Keratinocyte (primary cell): ENCODE results near the gene IFNL2.

ENCODE experiments used
- CTCF ChIP-seq, 3 experiments: IDR thresholded peaks in 1 of 3; conservative IDR thresholded peaks in 1 of 3; optimal IDR thresholded peaks in 1 of 3; 2 replicates in 2 of 3; 3 replicates in 1 of 3; pipeline versions ENCODE3 to v1.5.1; 2011; ENCODE audit warnings: low read length in 3 of 3, mild to moderate bottlenecking in 3 of 3, moderate library complexity in 2 of 3, control low read depth in 1 of 3, inconsistent platforms in 1 of 3; ENCODE audit not compliant: insufficient read depth in 2 of 3; ENCODE audit errors: extremely low read depth in 1 of 3
- EZH2 ChIP-seq: IDR thresholded peaks from one replicate; pipeline ENCODE4 v1.6.1; 2012; ENCODE audit warnings: inconsistent platforms, mild to moderate bottlenecking, low read length, moderate library complexity

GRCh38 chr19:39237200-39238184 lies 30.7 kb upstream of the IFNL2 start:
- TF ChIP-seq CTCF (optimal IDR thresholded peaks at IDR 0.05 in 1 of 3, IDR thresholded peaks at IDR 0.05 in 1 of 3, conservative IDR thresholded peaks at IDR 0.05 in 1 of 3; ENCODE audit: extremely low read depth in 1 of 3, insufficient read depth in 2 of 3, low read length in 3 of 3) (no peak), EZH2 (no peak)
